Dermis microvascular lymphatic vessel endothelial cell (primary cell): Measurements from ENCODE around the gene DMAC2. TPM values are rescaled to one million over a fixed set of nuclear protein-coding genes. Genes with fewer than 3 reads are reported as not detected.
"Not testable (repeated sequence)": the region's sequence is repeated elsewhere in the genome, so short reads cannot be mapped to it uniquely, and the experiment has no call there.

Experiments used
- DNase-seq, 2 donors: peaks; one replicate each; pipeline versions ENCODE4 v3.0.0 to v3.0.0-alpha.2; 2010; ENCODE audit warnings: low read depth in 2 of 2
- total RNA-seq: library from RNA; depleted of rRNA; stranded (reverse); fragments of >200 nt; gene quantifications from 2 replicates; pipeline ENCODE4 v1.2.1, GENCODE V29; 2014

Gene DMAC2
- total RNA-seq, 1 donor from 2014 or later: 36.7 TPM

GRCh38 chr19:41442473-41443355 is 3.0 kb upstream of the DMAC2 start, which contains the start of gene ERICH4:
Gene ERICH4, plus strand, starts transcription at chr19:41443156. Its CDS starts 14 bp downstream, at chr19:41443170.
- no peak for DNase-seq

GRCh38 chr19:41441321-41441945 is 1.7 kb upstream of the DMAC2 start:
- DNase-seq: no peak

- no peak for DNase-seq
These were observed 1.7 kb downstream of the DMAC2 start for GRCh38 chr19:41437944-41438574.

GRCh38 chr19:41436674-41436951 is 3.1 kb downstream of the DMAC2 start:
- no peak for DNase-seq

GRCh38 chr19:41435936-41436673 is 3.6 kb downstream of the DMAC2 start:
- DNase-seq: no peak

- not testable (repeated sequence) for DNase-seq
These were observed 4.3 kb downstream of the DMAC2 start for GRCh38 chr19:41435376-41435775.

- DNase-seq: no peak
These were observed 5.3 kb downstream of the DMAC2 start for GRCh38 chr19:41434450-41434849.

- DNase-seq: no peak
These were observed 6.5 kb downstream of the DMAC2 start for GRCh38 chr19:41433171-41433570.

GRCh38 chr19:41431426-41432386 is 8.0 kb downstream of the DMAC2 start:
- peak in 1 of 2 donors; percentile 67 for DNase-seq

- no peak for DNase-seq
These were observed 8.8 kb downstream of the DMAC2 start for GRCh38 chr19:41430922-41431321.

- DNase-seq: peak in 1 of 2 donors; percentile 20
These were observed 11.2 kb downstream of the DMAC2 start for GRCh38 chr19:41428481-41428859.

- peak in 1 of 2 donors; percentile 31 for DNase-seq
These were observed 11.8 kb downstream of the DMAC2 start for GRCh38 chr19:41427647-41428480.

- DNase-seq: peak in 1 of 2 donors; percentile 64
These were observed 12.6 kb downstream of the DMAC2 start, which contains the start of gene B3GNT8 for GRCh38 chr19:41426952-41427646. Gene B3GNT8, minus strand, starts transcription at chr19:41427374. Its CDS starts 596 bp downstream, at chr19:41426778.

GRCh38 chr19:41426116-41426841 is 13.4 kb downstream of the DMAC2 start:
- no peak for DNase-seq

- no peak for DNase-seq
These were observed 14.3 kb downstream of the DMAC2 start for GRCh38 chr19:41425174-41426115.

GRCh38 chr19:41424335-41425173 is 15.2 kb downstream of the DMAC2 start:
- no peak for DNase-seq
